GM21825 (cell line): ENCODE measurements around the gene PLA2G4B.
"Not testable (repeated sequence)": the region's sequence is repeated elsewhere in the genome, so short reads cannot be mapped to it uniquely, and the experiment has no call there.

Source experiments
- ATAC-seq: cut with Tn5 transposase; IDR thresholded peaks from one replicate; pipeline ENCODE4 v1.9.1; 2021; ENCODE audit warnings: mild to moderate bottlenecking, moderate library complexity; ENCODE audit not compliant: unreplicated experiment

The PLA2G4B gene

GRCh38 chr15:41827290-41827879 lies 11.3 kb upstream of the PLA2G4B start:
- no peak for ATAC-seq

GRCh38 chr15:41827880-41828806 lies 10.5 kb upstream of the PLA2G4B start, which contains the start of gene JMJD7:
Gene JMJD7, plus strand, starts transcription at chr15:41828092. Its CDS starts 33 bp downstream, at chr15:41828125.
- ATAC-seq: peak; percentile 71

- no peak for ATAC-seq
These were observed 9.9 kb upstream of the PLA2G4B start for GRCh38 chr15:41828807-41829141.

- no peak for ATAC-seq
These were observed 8.5 kb upstream of the PLA2G4B start for GRCh38 chr15:41829959-41830646.

GRCh38 chr15:41831291-41831690 lies 7.4 kb upstream of the PLA2G4B start:
- ATAC-seq: not testable (repeated sequence)

GRCh38 chr15:41832208-41832607 lies 6.4 kb upstream of the PLA2G4B start:
- no peak for ATAC-seq

GRCh38 chr15:41832875-41833274 lies 5.8 kb upstream of the PLA2G4B start:
- no peak for ATAC-seq

- ATAC-seq: no peak
These were observed 4.6 kb upstream of the PLA2G4B start for GRCh38 chr15:41834096-41834495.

GRCh38 chr15:41836073-41836472 lies 2.6 kb upstream of the PLA2G4B start:
- ATAC-seq: no peak

- no peak for ATAC-seq
These were observed 1.8 kb upstream of the PLA2G4B start for GRCh38 chr15:41836713-41837454.

GRCh38 chr15:41839781-41840491 lies 1.3 kb downstream of the PLA2G4B start:
- ATAC-seq: no peak

GRCh38 chr15:41840673-41841072 lies 2.0 kb downstream of the PLA2G4B start:
- no peak for ATAC-seq

GRCh38 chr15:41841131-41841530 lies 2.5 kb downstream of the PLA2G4B start:
- no peak for ATAC-seq

GRCh38 chr15:41842229-41842628 lies 3.6 kb downstream of the PLA2G4B start:
- no peak for ATAC-seq

GRCh38 chr15:41843571-41843970 lies 4.9 kb downstream of the PLA2G4B start:
- ATAC-seq: no peak

- no peak for ATAC-seq
These were observed 6.2 kb downstream of the PLA2G4B start for GRCh38 chr15:41844814-41845213.

- no peak for ATAC-seq
These were observed 8.6 kb downstream of the PLA2G4B start for GRCh38 chr15:41847206-41847605.

- no peak for ATAC-seq
These were observed 9.3 kb downstream of the PLA2G4B start for GRCh38 chr15:41847981-41848380.

GRCh38 chr15:41848631-41849030 lies 10.0 kb downstream of the PLA2G4B start:
- no peak for ATAC-seq

- no peak for ATAC-seq
These were observed 10.6 kb downstream of the PLA2G4B start for GRCh38 chr15:41849204-41849603.
